HepG2 (cell line): ENCODE results near the gene TXNL4A. TPM values are rescaled to one million over a fixed set of nuclear protein-coding genes. Genes with fewer than 3 reads are reported as not detected.

ENCODE experiments used
- ASH2L ChIP-seq: fragments of 300-600, 200-600 bp; sonication (generic); IDR thresholded peaks from 2 replicates; pipeline ENCODE4 v1.7.0; 2017; ENCODE audit warnings: low read depth, mild to moderate bottlenecking, moderate library complexity, mixed read lengths, low read length; ENCODE audit not compliant: insufficient read length
- BATF2 ChIP-seq: sonication (generic); formaldehyde crosslinking; IDR thresholded peaks from 2 replicates; pipeline ENCODE4 v1.8.0; 2022; ENCODE audit warnings: mild to moderate bottlenecking, missing genetic modification reagents, moderate library complexity
- LCORL ChIP-seq, 2 experiments: fragments of 450-650 bp in 1 of 2; sonication (generic) in 1 of 2; formaldehyde crosslinking in 1 of 2; IDR thresholded peaks; 2 replicates each; pipeline versions ENCODE4 v1.5.0 to v1.6.1; 2017 to 2020; ENCODE audit warnings: antibody characterized with exemption in 1 of 2, missing genetic modification reagents in 1 of 2
- MIER3 ChIP-seq: IDR thresholded peaks from 2 replicates; pipeline ENCODE4 v1.6.1; 2016; ENCODE audit warnings: missing compliant biosample characterization, borderline replicate concordance
- MYC ChIP-seq: sonication (generic); formaldehyde crosslinking; IDR thresholded peaks from 2 replicates; pipeline ENCODE4 v1.9.0; 2021; ENCODE audit warnings: missing genetic modification reagents, borderline replicate concordance
- PLRG1 ChIP-seq: fragments of 450-650 bp; conservative IDR thresholded peaks from 2 replicates; pipeline ENCODE4 v1.6.1; 2016
- RXRA ChIP-seq: sonication (generic); formaldehyde crosslinking; IDR thresholded peaks from 2 replicates; pipeline ENCODE4 v1.5.1; 2020; ENCODE audit warnings: missing genetic modification reagents
- SALL1 ChIP-seq: sonication (generic); formaldehyde crosslinking; IDR thresholded peaks from 2 replicates; pipeline ENCODE4 v1.8.0; 2022; ENCODE audit warnings: mild to moderate bottlenecking, missing genetic modification reagents
- SP2 ChIP-seq: sonication (generic); formaldehyde crosslinking; IDR thresholded peaks from 2 replicates; pipeline ENCODE4 v1.5.1; 2020; ENCODE audit warnings: mild to moderate bottlenecking, missing genetic modification reagents
- ZHX2 ChIP-seq, 2 experiments: sonication (generic) in 1 of 2; formaldehyde crosslinking in 1 of 2; IDR thresholded peaks; 2 replicates each; pipeline versions ENCODE4 v1.6.1 to v1.9.0; 2014 to 2022; ENCODE audit warnings: antibody characterized with exemption in 1 of 2, borderline replicate concordance in 1 of 2, inconsistent platforms in 1 of 2, low read depth in 1 of 2, missing genetic modification reagents in 1 of 2
- ZNF318 ChIP-seq: sonication (generic); formaldehyde crosslinking; IDR thresholded peaks from 2 replicates; pipeline ENCODE4 v1.4.0; 2020; ENCODE audit warnings: mild to moderate bottlenecking, missing genetic modification reagents
- ZNF326 ChIP-seq: sonication (generic); formaldehyde crosslinking; IDR thresholded peaks from 2 replicates; pipeline ENCODE4 v1.4.0; 2020; ENCODE audit warnings: missing genetic modification reagents, borderline replicate concordance
- ZNF605 ChIP-seq: sonication (generic); formaldehyde crosslinking; IDR thresholded peaks from 2 replicates; pipeline ENCODE4 v1.8.0; 2022; ENCODE audit warnings: mild to moderate bottlenecking, missing genetic modification reagents
- ZSCAN25 ChIP-seq: sonication (generic); formaldehyde crosslinking; IDR thresholded peaks from 2 replicates; pipeline ENCODE4 v1.8.0; 2022; ENCODE audit warnings: mild to moderate bottlenecking, missing genetic modification reagents
- polyA plus RNA-seq, 8 experiments: library from polyadenylated mRNA; depleted of rRNA in 3 of 8; stranded (reverse) in 7 of 8; unstranded in 1 of 8; fragments of >200 nt; fragmentation: Illumina TruSeq in 4 of 8; extraction: Trizol in 4 of 8; gene quantifications; 2 replicates each; pipeline versions ENCODE4 v1.2.1 to v1.2.3, GENCODE V29; 2011 to 2016; ENCODE audit warnings: low read depth in 4 of 8, missing spikeins in 1 of 8, mixed read lengths in 1 of 8; ENCODE audit not compliant: insufficient read depth in 1 of 8
- total RNA-seq, 5 experiments: library from RNA; depleted of rRNA; stranded (reverse); fragments of >200 nt; fragmentation: Illumina TruSeq; extraction: Trizol; gene quantifications; 2 replicates each; pipeline ENCODE4 v1.2.3, GENCODE V29; 2016; ENCODE audit warnings: low read depth in 1 of 5

TXNL4A gene
- total and polyA plus RNA-seq, 2 of the 13 experiments (the other 11 are each of a cell fraction or from before 2014, with no cell fraction given) = 172 to 202 TPM

- TF ChIP-seq ASH2L = peak; percentile 18
- TF ChIP-seq MYC (CRISPR knock-in tag) = peak; percentile 61; the same call in 1 of the 2 replicates
- TF ChIP-seq PLRG1 = no peak
- TF ChIP-seq ZNF318 = no peak
- TF ChIP-seq SP2 (CRISPR knock-in tag) = no peak
- peak; percentile 54; the same call in 1 of the 2 replicates for TF ChIP-seq RXRA
- TF ChIP-seq SALL1 (CRISPR knock-in tag) = peak; percentile 84
- TF ChIP-seq ZNF326 (CRISPR knock-in tag) = no peak
- no peak for TF ChIP-seq LCORL (IDR thresholded peaks at IDR 0.05)
- TF ChIP-seq LCORL (CRISPR knock-in tag; IDR thresholded peaks at IDR 0.05) = 0 out of 2 replicates have a peak, but pooled peaks have one; percentile 44
- TF ChIP-seq ZSCAN25 (CRISPR knock-in tag) = no peak
- TF ChIP-seq BATF2 (CRISPR knock-in tag) = no peak
- TF ChIP-seq ZNF605 (CRISPR knock-in tag) = peak; percentile 59; the same call in 1 of the 2 replicates
- TF ChIP-seq MIER3 = 0 out of 2 replicates have a peak, but pooled peaks have one; percentile 46
- 0 out of 2 replicates have a peak, but pooled peaks have one; percentile 58 for TF ChIP-seq ZHX2 (IDR thresholded peaks at IDR 0.05; ENCODE audit: low read depth)
- TF ChIP-seq ZHX2 (CRISPR knock-in tag; IDR thresholded peaks at IDR 0.05; ENCODE audit: borderline replicate concordance) = no peak
Measured at GRCh38 chr18:79985172-79985571, 3.2 kb downstream of the TXNL4A start (continued).
